AG09319 (cell line): ENCODE measurements around the gene TEX47.
A peak's percentile ranks its signal among the peaks of the same experiment; 100 is the strongest.

Experiments
- DNase-seq: peaks from one replicate; pipeline ENCODE4 v3.0.0-alpha.2; 2010; ENCODE audit warnings: low read depth; ENCODE audit errors: extremely low read depth
- TF ChIP-seq, protein P1 (sequence below): IDR thresholded peaks from 2 replicates; pipeline ENCODE4 v1.5.1; 2011; ENCODE audit warnings: low read depth, mild to moderate bottlenecking, inconsistent platforms, low read length, moderate library complexity

The TEX47 gene

DNA sequence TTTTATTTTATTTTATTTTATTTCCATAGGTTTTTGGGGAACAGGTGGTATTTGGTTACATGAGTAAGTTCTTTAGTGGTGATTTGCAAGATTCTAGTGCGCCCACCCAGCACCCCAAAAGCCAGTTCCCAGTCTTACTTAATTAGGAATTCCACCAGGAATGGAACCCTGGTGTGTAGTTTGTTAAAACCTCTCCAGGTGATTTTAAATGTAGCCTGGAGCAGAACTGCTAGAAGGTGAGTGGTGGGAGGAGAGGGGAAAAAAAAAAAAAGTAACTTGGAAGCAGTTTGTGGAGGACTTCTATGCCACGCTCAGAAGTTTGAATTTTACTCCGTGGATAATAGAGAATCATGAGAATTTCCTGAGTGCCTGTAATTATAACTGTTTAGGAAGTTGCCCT lies 5.5 kb upstream of the TEX47 start:
- TF ChIP-seq, protein P1, sequence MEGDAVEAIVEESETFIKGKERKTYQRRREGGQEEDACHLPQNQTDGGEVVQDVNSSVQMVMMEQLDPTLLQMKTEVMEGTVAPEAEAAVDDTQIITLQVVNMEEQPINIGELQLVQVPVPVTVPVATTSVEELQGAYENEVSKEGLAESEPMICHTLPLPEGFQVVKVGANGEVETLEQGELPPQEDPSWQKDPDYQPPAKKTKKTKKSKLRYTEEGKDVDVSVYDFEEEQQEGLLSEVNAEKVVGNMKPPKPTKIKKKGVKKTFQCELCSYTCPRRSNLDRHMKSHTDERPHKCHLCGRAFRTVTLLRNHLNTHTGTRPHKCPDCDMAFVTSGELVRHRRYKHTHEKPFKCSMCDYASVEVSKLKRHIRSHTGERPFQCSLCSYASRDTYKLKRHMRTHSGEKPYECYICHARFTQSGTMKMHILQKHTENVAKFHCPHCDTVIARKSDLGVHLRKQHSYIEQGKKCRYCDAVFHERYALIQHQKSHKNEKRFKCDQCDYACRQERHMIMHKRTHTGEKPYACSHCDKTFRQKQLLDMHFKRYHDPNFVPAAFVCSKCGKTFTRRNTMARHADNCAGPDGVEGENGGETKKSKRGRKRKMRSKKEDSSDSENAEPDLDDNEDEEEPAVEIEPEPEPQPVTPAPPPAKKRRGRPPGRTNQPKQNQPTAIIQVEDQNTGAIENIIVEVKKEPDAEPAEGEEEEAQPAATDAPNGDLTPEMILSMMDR = no peak
- DNase-seq = no peak

DNA sequence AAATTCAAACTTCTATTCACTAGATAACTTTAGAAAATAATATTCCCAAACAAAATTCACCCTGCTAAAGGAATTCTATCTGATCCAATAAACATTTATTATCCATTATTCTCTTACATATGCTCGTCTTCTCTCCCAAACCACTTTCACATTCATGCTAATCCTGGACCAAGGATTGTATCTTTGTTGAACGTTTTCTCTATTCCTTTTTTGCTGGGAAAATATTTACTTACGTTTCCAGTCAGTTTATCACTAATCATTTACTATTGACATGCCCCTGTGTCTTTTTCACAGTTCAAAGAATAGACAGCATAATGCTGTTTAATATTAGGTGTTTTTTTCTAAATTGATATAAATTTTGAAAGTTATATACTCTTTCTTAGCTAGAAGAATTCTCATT lies 3.2 kb downstream of the TEX47 start:
- TF ChIP-seq, protein P1 = no peak
- DNase-seq = no peak

DNA sequence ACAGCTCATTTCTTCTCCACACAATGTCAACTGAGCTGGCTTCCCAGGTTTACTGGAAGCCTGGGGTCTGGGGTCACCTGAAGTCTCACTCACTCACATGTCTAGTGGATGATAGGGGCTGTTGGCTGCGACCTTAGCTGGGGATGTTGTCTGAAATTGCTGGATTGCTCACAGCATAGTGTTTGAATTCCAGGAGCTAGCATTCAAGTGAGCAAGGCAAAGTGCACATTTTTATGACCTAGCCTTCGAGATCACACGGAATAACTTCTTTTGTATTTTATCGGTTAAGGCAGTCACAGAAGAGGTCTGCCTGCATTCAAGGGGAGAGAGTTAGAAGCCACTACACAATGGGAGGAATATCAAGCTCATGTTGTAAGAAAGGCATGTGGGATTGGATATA lies 3.6 kb downstream of the TEX47 start:
- no peak for DNase-seq
- TF ChIP-seq, protein P1 = no peak

DNA sequence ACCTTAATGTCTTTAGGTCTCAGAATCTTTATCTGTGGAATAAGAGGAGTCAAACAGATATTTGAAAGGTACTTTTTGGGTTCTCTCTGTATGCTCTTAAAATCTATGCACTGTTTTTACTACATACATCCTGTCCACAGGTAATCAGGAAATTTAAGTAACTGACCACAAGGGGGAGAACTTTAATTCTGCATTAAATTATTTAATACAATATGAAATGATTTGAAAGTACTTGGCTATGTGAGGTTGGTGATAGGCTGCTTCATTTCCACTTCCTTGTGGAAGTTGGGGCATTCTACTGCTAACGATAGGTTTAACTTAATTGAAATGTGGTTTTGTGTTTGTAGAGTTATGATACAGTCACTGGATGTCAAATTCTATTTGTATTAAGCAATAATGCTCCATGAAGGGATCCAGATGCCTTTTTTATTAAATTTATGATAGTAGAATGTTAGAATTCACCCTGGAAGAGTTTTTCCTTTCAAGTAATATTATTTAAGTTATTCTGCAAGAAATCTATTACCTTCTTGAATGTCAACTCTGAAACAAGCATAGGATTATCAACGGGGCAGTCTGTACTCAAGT lies 6.0 kb downstream of the TEX47 start:
- TF ChIP-seq, protein P1 = peak; percentile 45
- no peak for DNase-seq

DNA sequence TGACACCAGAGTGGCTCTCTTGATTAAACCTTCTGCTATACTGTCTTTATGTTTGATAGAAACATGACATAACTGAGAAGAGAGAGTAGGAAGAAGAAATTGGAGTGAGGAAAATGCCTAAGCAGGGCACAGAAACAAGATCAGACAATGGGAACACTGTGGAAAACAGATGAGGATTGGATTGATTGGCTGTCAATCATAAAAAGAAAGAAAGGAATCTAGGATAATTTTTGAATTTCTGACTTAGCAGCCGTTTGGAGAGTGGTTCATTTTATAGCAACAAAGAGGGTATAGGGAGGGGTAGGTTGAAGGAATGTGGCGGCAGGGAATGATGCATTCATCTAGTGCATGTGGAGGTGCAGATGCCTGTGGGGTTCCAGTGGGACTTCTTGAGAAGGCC lies 7.8 kb downstream of the TEX47 start:
- no peak for DNase-seq
- TF ChIP-seq, protein P1 = no peak

DNA sequence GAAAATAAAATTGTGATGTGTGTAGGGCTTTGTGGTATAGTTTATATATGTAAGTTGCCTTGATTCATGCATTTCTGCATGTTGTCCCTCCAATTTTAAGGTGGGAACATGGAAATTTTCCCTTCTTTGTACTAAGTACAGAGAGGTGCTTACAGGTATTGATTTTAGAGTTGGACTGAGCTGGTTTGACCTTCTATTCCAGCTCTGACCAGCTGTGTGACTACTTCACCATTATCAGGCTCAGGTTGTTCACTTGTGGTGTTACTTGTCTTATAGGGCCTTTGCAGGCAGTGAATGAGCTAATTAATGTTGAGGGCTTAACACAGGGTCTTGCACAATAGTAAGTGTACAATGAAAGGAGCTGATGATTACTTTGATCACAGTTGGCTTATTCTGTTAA lies 19.7 kb downstream of the TEX47 start:
- no peak for DNase-seq
- TF ChIP-seq, protein P1 = no peak

DNA sequence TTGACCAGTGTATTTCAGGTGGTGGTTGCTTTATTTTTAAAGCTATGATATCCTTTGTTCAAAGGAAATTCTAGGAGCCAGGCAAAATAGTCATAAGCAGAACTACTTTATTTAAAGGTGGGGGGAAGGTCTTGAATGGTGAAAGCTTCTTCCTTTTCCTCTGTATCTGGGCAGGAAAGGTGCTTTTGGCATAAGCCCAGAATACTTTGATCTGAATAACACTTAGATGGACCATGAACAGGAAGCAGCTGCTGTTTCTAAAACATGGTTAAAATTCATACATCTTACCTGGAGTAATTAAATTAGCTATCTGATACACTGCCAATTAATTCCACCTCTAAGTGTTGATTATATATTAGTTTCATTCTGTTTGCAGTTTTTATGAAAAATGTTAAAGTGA lies 22.8 kb downstream of the TEX47 start:
- TF ChIP-seq, protein P1 = no peak
- no peak for DNase-seq
